Smooth muscle cell (in vitro differentiated cells): ENCODE results near the gene MAP3K9. TPM values are rescaled to one million over a fixed set of nuclear protein-coding genes. Genes with fewer than 3 reads are reported as not detected.

Source experiments
- DNase-seq: peaks from one replicate; lab custom pipeline; 2025; ENCODE audit not compliant: unreplicated experiment; lab: John Stamatoyannopoulos, UW
- H2AFZ ChIP-seq: fragments of 200-600 bp; sonication (generic); 2 replicates; pipeline ENCODE4 v1.6.0; 2016; ENCODE audit warnings: antibody characterized with exemption, low read depth, mild to moderate bottlenecking
- H3F3A ChIP-seq: fragments of 200-600 bp; sonication (generic); 2 replicates; pipeline ENCODE4 v1.6.0; 2017; ENCODE audit warnings: antibody characterized with exemption, low read depth
- H3K27ac ChIP-seq: fragments of 200-600 bp; sonication (generic); 2 replicates; pipeline ENCODE4 v1.5.1; 2016; ENCODE audit warnings: low read depth, mild to moderate bottlenecking
- H3K27me3 ChIP-seq: fragments of 200-600 bp; sonication (generic); 2 replicates; pipeline ENCODE4 v1.6.1; 2016; ENCODE audit warnings: low read depth, mild to moderate bottlenecking
- H3K36me3 ChIP-seq: fragments of 200-600 bp; sonication (generic); 2 replicates; pipeline ENCODE4 v1.5.1; 2016; ENCODE audit warnings: low read depth
- H3K4me1 ChIP-seq: fragments of 200-600 bp; sonication (generic); 2 replicates; pipeline ENCODE4 v1.5.1; 2016; ENCODE audit warnings: low read depth
- H3K4me2 ChIP-seq: fragments of 200-600 bp; sonication (generic); 2 replicates; pipeline ENCODE4 v1.6.0; 2016; ENCODE audit warnings: mild to moderate bottlenecking
- H3K4me3 ChIP-seq: fragments of 200-600 bp; sonication (generic); 2 replicates; pipeline ENCODE4 v1.5.1; 2016; ENCODE audit warnings: mild to moderate bottlenecking
- H3K79me2 ChIP-seq: fragments of 200-600 bp; sonication (generic); 2 replicates; pipeline ENCODE4 v1.6.0; 2016; ENCODE audit warnings: low read depth, mild to moderate bottlenecking
- H3K9ac ChIP-seq: fragments of 200-600 bp; sonication (generic); 2 replicates; pipeline ENCODE4 v1.6.0; 2016; ENCODE audit warnings: low read depth
- H3K9me3 ChIP-seq: fragments of 200-600 bp; sonication (generic); replicated peaks from 2 replicates; pipeline ENCODE4 v1.5.1; 2016; ENCODE audit warnings: low read depth
- H4K20me1 ChIP-seq: fragments of 200-600 bp; sonication (generic); 2 replicates; pipeline ENCODE4 v1.6.0; 2016; ENCODE audit warnings: low read depth
- WGBS: methylation state at CpG from one replicate; pipeline ENCODE4 v1.1.7; 2016; ENCODE audit warnings: low lambda C conversion rate; 5-methylcytosine and 5-hydroxymethylcytosine counted together
- polyA plus RNA-seq: library from polyadenylated mRNA; unstranded; fragments of >200 nt; fragmentation: Nextera tagmentation; extraction: Ambion mirVana; gene quantifications from 2 replicates; pipeline ENCODE4 v1.2.1, GENCODE V29; 2016
- total RNA-seq: library from RNA; depleted of rRNA; stranded (reverse); fragments of >200 nt; gene quantifications from 2 replicates; pipeline ENCODE4 v1.2.3, GENCODE V29; 2014
- TF ChIP-seq, protein P1 (sequence below): fragments of 200-600 bp; sonication (generic); IDR thresholded peaks from 2 replicates; pipeline ENCODE4 v1.5.1; 2017; ENCODE audit warnings: borderline replicate concordance, mild to moderate bottlenecking, antibody characterized with exemption; ENCODE audit not compliant: insufficient read depth, poor library complexity, severe bottlenecking

The MAP3K9 gene
- 2.0 and 2.4 TPM in 2 replicates for total RNA-seq
- 0.22 and 1.8 TPM in 2 replicates for polyA plus RNA-seq

- Histone ChIP-seq H4K20me1 (peaks cover 8% of the 10 kb centered on the region), H3K9me3 (no peaks in the 10 kb centered on the region), H3F3A (peaks cover 6% of the 10 kb centered on the region), H3K4me2 (peak within 1 kb of the TSS; percentile 98), H3K36me3 (no peaks in the 10 kb centered on the region), H2AFZ (peak within 1 kb of the TSS; percentile 78), H3K4me3 (peak within 1 kb of the TSS; percentile 81), H3K27me3 (peaks cover 36% of the 10 kb centered on the region), H3K9ac (peak within 1 kb of the TSS; percentile 65), H3K4me1 (peaks cover 12% of the 10 kb centered on the region), H3K79me2 (no peaks in the 10 kb centered on the region), H3K27ac (peak within 1 kb of the TSS; percentile 71)
- DNase-seq: no peak
- TF ChIP-seq, protein P1, sequence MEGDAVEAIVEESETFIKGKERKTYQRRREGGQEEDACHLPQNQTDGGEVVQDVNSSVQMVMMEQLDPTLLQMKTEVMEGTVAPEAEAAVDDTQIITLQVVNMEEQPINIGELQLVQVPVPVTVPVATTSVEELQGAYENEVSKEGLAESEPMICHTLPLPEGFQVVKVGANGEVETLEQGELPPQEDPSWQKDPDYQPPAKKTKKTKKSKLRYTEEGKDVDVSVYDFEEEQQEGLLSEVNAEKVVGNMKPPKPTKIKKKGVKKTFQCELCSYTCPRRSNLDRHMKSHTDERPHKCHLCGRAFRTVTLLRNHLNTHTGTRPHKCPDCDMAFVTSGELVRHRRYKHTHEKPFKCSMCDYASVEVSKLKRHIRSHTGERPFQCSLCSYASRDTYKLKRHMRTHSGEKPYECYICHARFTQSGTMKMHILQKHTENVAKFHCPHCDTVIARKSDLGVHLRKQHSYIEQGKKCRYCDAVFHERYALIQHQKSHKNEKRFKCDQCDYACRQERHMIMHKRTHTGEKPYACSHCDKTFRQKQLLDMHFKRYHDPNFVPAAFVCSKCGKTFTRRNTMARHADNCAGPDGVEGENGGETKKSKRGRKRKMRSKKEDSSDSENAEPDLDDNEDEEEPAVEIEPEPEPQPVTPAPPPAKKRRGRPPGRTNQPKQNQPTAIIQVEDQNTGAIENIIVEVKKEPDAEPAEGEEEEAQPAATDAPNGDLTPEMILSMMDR: no peak
- WGBS: 1% methylated on average over 69 of the region's 89 CpGs
Measured at GRCh38 chr14:70809225-70810219, at the start of gene MAP3K9. Gene MAP3K9 (minus strand): TSS chr14:70809513. CDS start chr14:70809171, 342 bp downstream.

DNA sequence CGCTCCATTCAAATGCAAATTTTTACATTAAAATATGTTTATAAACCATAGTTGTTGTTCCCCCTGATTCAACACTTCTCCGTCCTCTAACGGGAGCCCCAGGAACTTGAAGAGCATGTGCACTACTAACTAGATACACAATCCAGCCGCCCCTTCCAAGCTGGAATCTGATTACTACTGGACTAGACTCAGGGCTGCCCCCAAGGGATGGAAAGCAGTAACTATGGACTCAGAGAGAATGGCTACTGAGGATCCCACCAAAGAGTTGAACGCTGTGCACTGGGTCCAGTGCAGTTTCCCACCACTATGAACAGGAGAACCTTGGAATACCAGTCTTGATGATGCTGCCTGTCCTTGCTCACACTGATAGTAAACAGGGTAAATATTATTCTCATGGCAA is 49.3 kb upstream of the MAP3K9 start:
- Histone ChIP-seq H3F3A (no peaks in the 10 kb centered on the region), H3K36me3 (no peaks in the 10 kb centered on the region), H3K4me2 (no peak overlapping the region), H3K79me2 (no peaks in the 10 kb centered on the region), H2AFZ (no peak overlapping the region), H3K27ac (no peak overlapping the region), H3K9me3 (no peaks in the 10 kb centered on the region), H3K27me3 (no peaks in the 10 kb centered on the region), H3K4me1 (no peaks in the 10 kb centered on the region), H3K9ac (no peak overlapping the region), H4K20me1 (no peaks in the 10 kb centered on the region), H3K4me3 (no peak overlapping the region)
- DNase-seq: no peak
- TF ChIP-seq, protein P1: no peak
- 93% methylated on average over 5 of the region's 5 CpGs for WGBS

GRCh38 chr14:70857496-70857890 is 48.2 kb upstream of the MAP3K9 start:
- H3K27me3 ChIP-seq: no peaks in the 10 kb centered on the region
- no peaks in the 10 kb centered on the region for H3K36me3 ChIP-seq
- WGBS: 62% methylated on average over 2 of the region's 2 CpGs
- no peak overlapping the region for H2AFZ ChIP-seq
- no peak for DNase-seq
- H3K27ac ChIP-seq: peak overlapping the region; percentile 90
- no peaks in the 10 kb centered on the region for H3F3A ChIP-seq
- TF ChIP-seq, protein P1: no peak
- peak overlapping the region; percentile 32 for H3K4me2 ChIP-seq
- no peaks in the 10 kb centered on the region for H3K79me2 ChIP-seq
- H3K4me3 ChIP-seq: no peak overlapping the region
- H3K9ac ChIP-seq: peak overlapping the region; percentile 53
- H3K9me3 ChIP-seq: no peaks in the 10 kb centered on the region
- H3K4me1 ChIP-seq: no peaks in the 10 kb centered on the region
- H4K20me1 ChIP-seq: no peaks in the 10 kb centered on the region
